SHP77 treated with DMSO at 0.1 percent for 48 hours (cell line): Measurements from ENCODE around the gene CLDN3.
A peak's percentile ranks its signal among the peaks of the same experiment; 100 is the strongest.
"Not testable (repeated sequence)": the region's sequence is repeated elsewhere in the genome, so short reads cannot be mapped to it uniquely, and the experiment has no call there.

Source experiments
- DNase-seq: peaks from one replicate; lab custom pipeline; 2025; lab: John Stamatoyannopoulos, UW

Gene CLDN3, protein sequence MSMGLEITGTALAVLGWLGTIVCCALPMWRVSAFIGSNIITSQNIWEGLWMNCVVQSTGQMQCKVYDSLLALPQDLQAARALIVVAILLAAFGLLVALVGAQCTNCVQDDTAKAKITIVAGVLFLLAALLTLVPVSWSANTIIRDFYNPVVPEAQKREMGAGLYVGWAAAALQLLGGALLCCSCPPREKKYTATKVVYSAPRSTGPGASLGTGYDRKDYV

DNA sequence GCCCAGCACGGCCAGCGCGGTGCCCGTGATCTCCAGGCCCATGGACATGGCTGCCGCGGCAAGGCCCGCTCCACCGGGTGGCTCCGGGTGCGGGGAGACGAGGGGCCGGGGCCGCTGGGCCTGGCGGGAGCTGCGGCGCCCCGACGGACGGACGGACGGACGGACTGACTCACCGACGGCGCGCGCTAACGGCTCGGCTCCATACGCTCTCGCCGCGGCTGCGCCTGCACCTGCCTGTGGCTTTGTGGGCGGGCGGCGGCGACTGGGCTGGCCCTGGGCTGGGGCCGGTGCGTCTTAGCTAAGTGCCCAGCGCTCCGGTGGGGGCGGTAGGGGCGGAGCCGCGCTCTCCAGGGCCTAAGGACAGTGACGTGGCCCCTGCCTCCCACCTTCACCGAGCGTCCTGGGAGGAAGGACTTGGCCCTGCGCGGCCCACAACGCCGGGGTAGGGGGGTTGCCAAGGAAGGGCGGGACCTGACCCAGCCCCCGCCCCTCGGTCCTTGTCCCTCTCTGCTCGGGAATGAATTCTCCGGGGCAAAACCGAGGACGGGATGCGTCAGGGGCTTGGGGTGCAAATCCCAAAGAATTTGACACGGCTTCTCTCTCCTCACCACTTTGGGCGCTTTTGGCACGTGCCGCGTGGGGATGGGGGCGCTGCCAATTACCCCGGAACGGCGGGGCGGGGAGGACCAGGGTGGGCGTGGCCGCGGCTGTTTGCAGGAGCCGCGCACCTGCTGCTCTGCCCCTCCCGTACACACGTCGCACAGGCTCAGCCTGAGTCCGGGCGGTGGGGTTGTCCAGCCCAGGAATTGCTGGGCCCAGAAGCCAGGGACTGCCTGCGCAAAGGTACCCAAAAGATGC is at the start of gene CLDN3:
TSS of gene CLDN3 (minus strand) at position 269 of the 858 bp plus-strand sequence. CDS start at position 48, 221 bp downstream.
- DNase-seq = peak; percentile 82

DNA sequence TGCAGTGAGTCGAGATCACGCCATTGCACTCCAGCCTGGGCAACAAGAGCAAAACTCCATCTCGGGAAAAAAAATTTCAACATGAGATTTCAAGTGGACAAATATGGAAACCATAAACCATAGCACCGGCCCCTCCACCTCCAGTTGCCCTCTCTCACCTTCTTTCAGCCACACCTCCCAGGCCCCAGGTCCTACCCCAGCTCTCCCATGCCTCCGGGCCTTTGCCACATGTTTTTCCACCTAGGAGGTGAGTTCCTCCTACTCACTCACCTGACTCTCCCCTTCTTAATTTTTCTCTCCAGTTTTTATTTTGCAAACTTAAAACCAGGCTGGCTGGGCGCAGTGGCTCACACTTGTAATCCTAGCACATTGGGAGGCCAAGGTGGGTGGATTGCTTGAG is 47.1 kb upstream of the CLDN3 start:
- DNase-seq = no peak

DNA sequence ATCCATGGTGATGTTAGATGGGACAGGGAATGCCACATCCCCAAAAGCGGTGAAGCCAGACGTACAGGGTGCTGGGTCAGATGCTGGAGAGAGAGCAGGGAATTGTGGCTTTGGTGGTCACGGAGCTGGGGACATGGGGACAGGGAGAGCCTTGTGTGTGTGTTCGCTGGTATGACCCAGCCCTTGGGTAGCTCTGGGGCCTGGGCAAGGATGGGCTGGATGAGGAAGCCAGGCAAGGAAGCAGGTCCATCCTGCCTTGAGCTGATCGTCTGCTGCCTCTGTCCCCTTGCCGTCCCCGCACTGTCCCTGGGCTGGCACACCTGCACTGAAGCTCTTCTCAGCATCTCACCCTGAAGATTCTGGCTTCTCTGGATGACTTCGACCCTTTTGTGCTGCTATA is 45.4 kb upstream of the CLDN3 start:
- DNase-seq = no peak

DNA sequence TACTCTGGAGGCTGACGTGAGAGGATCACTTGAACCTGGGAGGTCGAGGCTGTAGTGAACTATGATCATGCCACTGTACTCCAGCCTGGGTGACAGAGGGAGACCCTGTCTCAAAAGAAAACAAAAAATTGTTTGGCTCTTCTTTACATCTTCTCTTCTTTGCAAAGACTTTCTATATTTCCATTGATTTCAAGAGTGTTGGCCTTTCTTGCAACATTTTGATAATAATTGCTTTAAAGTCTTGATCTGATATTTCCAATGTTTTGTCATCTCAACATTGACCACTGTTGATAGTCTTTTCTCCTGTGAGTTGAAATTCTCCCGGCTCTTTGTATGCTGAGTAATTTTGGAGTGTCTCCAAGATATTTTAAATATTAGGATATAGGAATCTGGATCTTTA is 42.9 kb upstream of the CLDN3 start:
- no peak for DNase-seq

DNA sequence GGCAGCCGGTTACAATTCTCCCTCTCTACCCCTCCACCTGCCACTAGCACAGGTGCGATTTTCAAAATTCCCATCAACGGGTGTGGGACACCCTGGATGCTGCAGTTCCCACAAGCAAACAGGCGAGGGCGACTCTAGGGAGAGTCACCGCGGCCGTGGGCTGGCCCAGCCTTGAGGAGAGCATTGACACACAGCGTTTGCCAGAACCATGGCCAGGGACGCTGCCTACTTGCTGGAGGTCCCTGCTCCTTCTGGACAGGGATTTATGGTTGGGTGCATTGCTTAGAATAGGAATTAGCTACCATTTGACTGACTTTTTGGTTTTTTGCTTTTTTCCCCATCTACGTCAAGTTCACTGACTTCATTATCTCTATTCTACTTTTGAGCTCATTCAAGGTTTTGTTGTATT is 41.7 kb upstream of the CLDN3 start:
- peak; percentile 28 for DNase-seq

DNA sequence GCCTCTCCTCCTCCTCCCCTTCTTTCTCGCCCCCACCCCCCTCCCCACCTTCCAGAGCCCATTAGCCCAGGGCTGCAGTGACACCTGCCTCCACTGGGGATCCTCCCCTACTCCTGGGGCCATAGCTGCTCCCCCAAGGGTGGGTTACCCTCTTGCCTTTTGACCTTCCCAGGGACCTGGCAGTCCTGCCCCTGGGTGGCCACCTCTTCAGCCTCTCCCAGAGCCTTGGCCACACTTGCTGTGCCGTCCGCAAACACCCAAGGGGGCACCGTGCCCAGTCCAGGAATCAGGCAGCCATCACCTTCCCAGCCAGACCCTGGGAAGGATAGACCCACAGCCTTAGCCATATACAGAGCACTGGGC is 40.9 kb upstream of the CLDN3 start:
- DNase-seq = no peak

DNA sequence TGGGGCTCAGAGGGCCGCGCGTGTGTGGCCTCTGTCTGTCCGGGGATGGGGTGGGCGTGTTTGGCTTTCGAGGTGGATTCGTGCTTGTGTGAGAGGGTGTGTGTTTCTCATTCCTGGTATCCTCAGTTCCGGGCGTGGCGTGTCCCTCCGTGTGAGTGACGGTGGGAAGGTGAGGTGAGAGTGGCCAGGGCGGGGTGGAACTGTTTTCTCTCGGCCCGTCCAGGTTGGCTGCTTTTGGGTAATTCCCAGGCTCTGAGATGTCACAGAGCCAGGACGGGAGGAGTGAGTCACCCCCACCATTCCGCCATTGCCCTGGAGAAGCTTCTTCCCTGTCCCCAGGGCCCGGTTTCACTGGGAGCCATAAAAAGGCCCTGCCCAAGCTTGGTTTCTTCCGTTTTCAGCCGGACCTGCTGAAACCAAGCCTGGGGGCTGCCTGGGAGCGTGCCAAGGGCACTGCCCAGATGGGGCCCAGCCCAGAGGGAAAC is 39.4 kb upstream of the CLDN3 start:
- DNase-seq = no peak

DNA sequence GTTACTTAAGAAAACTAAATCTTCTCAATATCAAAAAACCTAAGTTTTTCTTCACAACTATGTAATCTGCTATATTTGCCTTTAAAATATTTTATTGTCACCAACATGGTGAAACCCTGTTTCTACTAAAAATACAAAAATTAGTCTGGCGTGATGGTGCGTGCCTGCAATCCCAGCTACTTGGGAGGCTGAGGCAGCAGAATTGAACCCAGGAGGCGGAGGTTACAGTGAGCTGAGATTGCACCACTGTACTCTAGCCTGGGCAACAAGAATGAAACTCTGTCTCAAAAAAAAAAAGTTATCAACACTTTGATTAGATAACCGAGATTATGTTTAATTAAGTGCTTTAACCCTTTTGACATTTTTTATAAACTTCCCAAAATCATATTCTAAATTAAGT is 32.4 kb upstream of the CLDN3 start:
- no peak for DNase-seq

DNA sequence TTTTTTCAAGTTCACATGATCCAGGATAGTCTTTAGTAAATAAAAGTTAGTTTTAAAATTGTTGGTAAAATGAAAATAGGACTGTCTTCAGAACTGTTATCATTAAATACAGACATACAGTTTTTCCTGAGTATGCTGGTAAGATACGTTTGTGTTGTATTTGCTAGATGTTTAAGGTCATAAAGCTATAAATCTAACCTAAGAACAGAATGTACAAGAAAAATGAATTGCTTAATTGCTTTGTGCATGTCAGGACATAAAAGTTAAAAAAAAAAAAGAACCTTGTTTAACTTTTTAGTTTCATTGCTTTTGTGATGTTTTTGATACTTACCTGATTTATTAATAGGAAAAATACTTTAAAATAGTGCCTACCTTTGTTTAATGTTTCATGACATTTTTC is 31.5 kb upstream of the CLDN3 start:
- DNase-seq = no peak

DNA sequence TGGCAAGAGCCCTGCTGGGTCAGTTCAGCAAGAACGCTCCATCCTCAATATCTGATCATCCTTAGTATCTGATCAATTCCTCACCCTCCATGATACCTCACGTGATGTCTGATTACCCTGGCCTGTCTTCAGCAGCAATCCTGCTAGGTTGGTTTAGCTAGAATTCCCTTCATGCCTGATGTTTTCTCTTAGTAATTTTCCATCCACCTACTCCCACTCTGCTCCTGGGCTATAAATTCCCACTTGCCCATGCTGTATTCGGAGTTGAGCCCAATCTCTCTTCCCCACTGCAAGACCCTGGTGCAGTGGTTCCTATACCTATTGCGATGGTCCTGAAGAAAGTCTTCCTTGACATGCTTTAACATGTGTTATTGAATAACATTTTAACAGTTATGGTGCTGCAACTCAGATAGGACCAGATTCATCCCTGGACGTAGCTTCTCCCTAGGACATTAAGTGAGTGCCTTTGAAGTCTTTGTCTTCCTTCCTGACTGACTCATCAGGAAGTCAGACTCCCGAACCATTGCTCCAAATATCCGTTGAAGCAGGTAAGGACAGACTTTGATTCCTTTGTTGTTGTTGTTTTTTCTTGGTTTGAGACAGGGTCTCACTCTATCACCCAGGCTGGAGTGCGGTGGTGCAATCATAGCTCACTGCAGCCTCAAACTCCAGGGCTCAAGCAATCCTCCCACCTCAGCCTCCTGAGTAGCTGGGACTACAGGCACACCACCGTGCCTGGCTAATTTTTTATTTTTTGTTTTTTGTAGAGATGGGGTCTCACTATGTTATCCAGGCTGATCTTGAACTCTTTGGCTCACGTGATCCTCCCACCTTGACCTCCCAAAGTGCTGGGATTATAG is 29.4 kb upstream of the CLDN3 start:
- no peak for DNase-seq

DNA sequence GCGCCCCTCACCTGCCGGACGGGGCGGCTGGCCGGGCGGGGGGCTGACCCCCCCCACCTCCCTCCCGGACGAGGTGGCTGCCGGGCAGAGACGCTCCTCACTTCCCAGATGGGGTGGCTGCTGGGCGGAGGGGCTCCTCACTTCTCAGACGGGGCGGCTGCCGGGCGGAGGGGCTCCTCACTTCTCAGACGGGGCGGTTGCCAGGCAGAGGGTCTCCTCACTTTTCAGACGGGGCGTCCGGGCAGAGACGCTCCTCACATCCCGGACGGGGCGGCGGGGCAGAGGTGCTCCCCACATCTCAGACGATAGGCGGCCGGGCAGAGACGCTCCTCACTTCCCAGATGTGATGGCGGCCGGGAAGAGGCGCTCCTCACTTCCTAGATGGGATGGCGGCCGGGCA is 27.1 kb upstream of the CLDN3 start:
- DNase-seq = not testable (repeated sequence)

DNA sequence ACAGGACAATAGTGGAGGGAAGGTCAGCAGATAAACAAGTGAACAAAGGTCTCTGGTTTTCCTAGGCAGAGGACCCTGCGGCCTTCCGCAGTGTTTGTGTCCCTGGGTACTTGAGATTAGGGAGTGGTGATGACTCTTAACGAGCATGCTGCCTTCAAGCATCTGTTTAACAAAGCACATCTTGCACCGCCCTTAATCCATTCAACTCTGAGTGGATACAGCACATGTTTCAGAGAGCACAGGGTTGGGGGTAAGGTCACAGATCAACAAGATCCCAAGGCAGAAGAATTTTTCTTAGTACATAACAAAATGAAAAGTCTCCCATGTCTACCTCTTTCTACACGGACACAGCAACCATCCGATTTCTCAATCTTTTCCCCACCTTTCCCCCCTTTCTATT is 26.6 kb upstream of the CLDN3 start:
- not testable (repeated sequence) for DNase-seq

DNA sequence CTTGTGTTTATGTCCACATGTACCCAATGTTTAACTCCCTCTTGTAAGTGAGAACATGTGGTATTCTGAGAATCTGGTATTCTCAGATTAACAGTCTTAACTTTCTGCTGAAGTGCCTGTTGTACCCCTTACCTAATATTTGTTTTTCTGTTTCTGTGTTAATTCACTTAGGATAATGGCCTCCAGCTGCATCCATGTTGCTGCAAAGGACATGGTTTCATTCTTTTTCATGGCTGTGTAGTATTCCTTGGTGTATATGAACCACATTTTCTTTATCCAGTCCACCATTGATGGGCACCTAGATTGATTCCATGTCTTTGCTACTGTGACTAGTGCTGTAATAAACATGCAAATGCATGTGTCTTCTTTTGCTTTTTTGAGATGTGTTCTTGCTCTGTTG is 25.1 kb upstream of the CLDN3 start:
- DNase-seq = not testable (repeated sequence)

DNA sequence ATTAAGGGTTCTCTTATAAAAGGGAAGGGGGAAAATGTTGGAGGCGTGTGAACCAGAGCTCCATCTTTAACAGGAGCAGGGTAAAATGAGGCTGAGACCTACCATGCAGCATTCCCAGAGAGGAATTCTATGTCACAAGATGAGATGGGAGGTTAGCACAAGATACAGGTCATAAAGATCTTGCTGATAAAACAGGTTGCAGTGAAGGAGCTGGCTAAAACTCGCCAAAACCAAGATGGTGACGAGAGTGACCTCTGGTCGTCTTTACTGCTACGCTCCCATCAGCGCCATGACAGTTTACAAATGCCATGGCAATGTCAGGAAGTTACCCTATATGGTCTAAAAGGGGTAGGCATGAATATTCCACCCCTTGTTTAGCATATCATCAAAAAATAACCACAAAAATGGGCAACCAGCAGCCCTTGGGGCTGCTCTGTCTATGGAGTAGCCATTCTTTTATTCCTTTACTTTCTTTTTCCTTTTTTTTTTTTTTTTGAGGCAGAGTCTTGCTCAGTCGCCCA is 21.2 kb upstream of the CLDN3 start:
- not testable (repeated sequence) for DNase-seq

DNA sequence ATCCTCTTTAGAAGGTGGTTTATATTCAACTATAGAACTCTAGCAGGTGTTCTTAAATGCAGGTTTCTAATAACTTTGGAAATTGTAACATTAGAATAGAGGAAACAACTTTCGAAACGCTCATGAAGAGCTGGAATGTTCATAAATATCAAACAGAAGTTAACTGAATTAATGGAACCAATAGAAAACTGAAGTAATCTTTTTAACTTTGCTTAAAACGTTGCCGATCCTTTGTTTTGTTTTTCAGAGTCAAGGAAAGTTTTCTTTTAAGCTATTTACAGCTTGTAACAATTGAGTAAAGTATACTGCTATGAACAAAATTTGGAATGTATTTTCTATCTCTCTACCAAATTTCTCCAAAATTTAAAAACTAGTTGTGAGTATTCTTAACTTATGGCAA is 19.0 kb upstream of the CLDN3 start:
- no peak for DNase-seq

DNA sequence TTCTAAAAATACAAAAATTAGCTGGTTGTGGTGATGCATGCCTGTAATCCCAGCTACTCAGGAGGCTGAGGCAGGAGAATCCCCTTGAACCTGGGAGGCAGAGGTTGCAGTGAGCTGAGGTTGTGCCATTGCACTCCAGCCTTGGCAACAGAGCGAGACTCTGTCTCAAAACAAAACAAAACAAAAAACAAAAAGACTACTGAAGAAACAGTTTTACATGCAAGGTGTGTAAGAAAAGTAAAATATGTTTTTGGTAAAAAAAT is 17.6 kb upstream of the CLDN3 start:
- DNase-seq = not testable (repeated sequence)

DNA sequence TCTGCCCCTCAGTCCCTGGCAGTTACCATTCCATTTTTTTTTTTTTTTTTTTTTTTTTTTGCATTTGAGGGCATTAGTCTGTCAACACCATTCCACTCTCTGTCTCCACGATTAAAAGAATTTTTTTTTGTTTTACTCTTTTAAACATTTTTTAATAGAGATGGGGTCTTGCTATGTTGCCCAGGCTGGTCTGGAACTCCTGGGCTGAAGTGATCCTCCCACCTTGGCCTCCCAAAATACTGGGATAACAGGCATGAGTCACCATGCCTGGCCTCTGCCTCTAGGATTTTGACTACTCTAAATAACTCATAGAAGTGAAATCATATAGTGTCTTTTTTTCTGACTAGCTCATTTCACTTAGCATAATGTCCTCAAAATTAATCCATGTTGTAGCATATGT is 16.5 kb upstream of the CLDN3 start:
- DNase-seq = no peak

DNA sequence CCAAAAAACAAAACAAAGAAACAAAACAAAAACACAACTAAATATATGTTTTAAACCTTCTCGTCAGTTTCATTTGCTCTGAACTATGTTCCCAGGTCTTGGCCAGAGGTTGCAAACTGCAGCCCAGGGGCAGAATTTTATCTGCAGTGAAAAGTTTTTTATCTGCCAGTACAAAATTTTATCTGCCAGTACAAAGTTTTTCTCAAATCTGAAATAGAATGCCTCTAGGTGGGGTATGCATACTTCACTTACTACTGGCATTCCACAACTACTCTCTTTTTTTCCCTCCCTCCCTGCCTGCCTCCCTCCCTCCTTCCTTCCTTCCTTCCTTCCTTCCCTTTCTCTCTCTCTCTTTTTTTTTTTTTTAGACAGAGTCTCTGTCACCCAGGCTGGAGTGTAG is 9.4 kb upstream of the CLDN3 start:
- DNase-seq = no peak

DNA sequence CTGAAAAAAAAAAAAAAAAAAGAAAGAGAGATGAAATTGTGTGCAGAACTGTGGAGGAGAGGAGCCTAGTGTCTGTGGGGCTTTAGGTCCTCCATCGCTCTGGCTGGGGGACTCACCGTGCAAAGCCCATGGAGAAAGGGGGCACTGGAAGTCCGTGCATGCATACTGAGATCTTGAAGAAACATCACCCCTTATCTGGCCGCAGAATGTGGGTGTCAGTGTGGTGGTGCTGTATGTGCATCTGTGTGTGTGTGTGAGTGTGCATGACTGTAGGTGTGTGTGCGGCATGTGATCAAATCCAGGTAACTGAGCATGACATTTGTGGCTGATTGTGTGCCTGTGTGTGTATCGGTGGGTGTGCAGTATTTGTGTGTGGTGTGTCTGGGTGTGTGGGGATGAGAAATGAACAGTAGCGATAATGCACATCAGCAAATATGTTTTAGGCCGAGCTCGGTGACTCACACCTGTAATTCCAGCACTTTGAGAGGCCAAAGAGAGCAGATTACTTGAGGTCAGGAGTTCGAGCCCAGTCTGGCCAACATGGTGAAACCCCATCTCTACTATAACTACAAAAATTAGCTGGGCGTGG is 8.8 kb upstream of the CLDN3 start:
- DNase-seq = no peak

DNA sequence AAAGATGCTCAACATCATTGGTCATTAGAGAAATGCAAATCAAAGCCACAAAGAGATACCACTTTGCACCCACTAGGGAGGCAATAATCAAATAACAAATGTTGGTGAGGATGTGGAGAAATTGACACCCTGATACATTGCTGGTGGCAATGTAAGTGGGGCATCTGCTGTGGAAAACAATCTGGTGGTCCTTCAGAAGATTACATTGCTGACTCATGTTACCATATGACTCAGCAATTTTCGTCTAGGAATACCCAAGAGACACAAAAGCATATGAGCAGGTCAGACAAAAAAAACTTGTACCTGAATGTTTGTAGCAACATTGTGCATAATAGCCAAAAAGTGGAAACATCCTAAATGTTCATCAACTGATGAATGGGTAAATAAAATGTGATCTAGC is 4.9 kb upstream of the CLDN3 start:
- DNase-seq = no peak

DNA sequence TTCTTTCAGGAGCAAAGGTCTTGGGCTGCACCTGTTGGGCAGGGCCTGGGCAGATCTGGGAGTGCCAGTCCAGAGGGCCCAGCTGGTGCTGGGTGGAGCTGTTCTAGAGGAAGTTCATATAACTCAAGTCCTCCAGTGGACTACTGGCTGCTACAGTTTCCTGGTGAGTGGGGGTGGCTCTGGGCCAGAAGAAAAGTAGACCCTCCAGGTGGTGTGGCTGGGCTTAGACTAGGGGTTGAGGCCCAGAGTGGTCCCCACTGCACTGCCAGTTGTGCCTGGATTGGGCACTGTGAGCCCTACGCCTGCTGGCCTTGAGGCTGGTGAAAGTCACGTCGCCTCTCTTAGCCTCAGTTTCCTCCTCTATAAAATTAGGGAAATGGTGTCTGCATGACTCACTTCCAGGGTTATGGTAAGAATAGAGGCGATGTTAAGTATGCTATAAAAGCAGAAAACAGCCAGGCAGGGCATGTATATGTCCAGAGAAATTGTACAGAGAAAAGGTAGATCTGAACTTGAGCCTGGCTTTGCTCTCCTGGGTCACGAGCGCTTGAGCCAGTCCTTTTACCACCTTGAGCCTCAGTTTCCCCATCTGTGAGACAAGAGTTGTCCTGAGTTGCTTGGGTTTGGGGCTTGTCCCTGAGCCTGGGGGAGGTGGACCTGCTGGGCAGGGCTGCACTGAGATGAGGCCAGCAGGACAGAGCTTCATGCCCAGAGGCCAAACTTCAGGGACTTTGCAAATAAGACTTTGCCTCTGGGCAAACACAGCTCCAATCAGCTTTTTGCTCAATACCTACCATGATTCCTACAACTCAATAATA is 3.8 kb upstream of the CLDN3 start:
- DNase-seq = no peak
